Mesenchymal stem cell (in vitro differentiated cells and primary cell): ENCODE measurements around the gene NINJ2. TPM values are rescaled to one million over a fixed set of nuclear protein-coding genes. Genes with fewer than 3 reads are reported as not detected.
"Not testable (repeated sequence)": the region's sequence is repeated elsewhere in the genome, so short reads cannot be mapped to it uniquely, and the experiment has no call there.

Experiments used
- DNase-seq: peaks from one replicate; pipeline ENCODE4 v3.0.0-alpha.2; 2013
- H2AFZ ChIP-seq: one replicate; pipeline ENCODE4 v1.6.1; 2013; ENCODE audit warnings: low read depth, mild to moderate bottlenecking, control low read depth, inconsistent platforms, low read length, moderate library complexity
- H2AK5ac ChIP-seq: 2 replicates; pipeline ENCODE4 v1.6.1; 2013; ENCODE audit warnings: low read length, moderate library complexity, mild to moderate bottlenecking, inconsistent platforms; ENCODE audit not compliant: severe bottlenecking
- H2BK120ac ChIP-seq: one replicate; pipeline ENCODE4 v1.6.1; 2013; ENCODE audit warnings: low read depth, mild to moderate bottlenecking, inconsistent platforms, low read length, moderate library complexity
- H2BK12ac ChIP-seq, 2 experiments: one replicate each; pipeline ENCODE4 v1.6.1; 2013; ENCODE audit warnings: inconsistent platforms in 2 of 2, low read length in 2 of 2, mild to moderate bottlenecking in 2 of 2, moderate library complexity in 2 of 2, control low read depth in 1 of 2
- H2BK15ac ChIP-seq: one replicate; pipeline ENCODE4 v1.6.1; 2013; ENCODE audit warnings: mild to moderate bottlenecking, low read depth, inconsistent platforms; ENCODE audit not compliant: poor library complexity, severe bottlenecking
- H2BK5ac ChIP-seq: 2 replicates; pipeline ENCODE4 v1.6.1; 2013; ENCODE audit warnings: low read depth, mild to moderate bottlenecking, low read length, control low read depth, inconsistent platforms; ENCODE audit not compliant: poor library complexity, severe bottlenecking
- H3K14ac ChIP-seq, 2 experiments: one replicate each; pipeline ENCODE4 v1.6.1; 2013; ENCODE audit warnings: inconsistent platforms in 2 of 2, low read length in 2 of 2, control low read depth in 1 of 2, mild to moderate bottlenecking in 1 of 2, moderate library complexity in 1 of 2
- H3K18ac ChIP-seq, 2 experiments: one replicate each; pipeline ENCODE4 v1.6.1; 2013; ENCODE audit warnings: inconsistent platforms in 2 of 2, low read length in 2 of 2, control low read depth in 1 of 2, low read depth in 1 of 2, mild to moderate bottlenecking in 1 of 2
- H3K23ac ChIP-seq, 2 experiments: one replicate each; pipeline ENCODE4 v1.6.1; 2013; ENCODE audit warnings: inconsistent platforms in 2 of 2, low read length in 2 of 2, mild to moderate bottlenecking in 2 of 2, moderate library complexity in 2 of 2, control low read depth in 1 of 2
- H3K27ac ChIP-seq: 2 replicates; pipeline ENCODE4 v1.5.1; 2013; ENCODE audit warnings: mild to moderate bottlenecking, moderate library complexity, low read length, control low read depth, inconsistent platforms; ENCODE audit not compliant: poor library complexity, severe bottlenecking
- H3K27me3 ChIP-seq, 2 experiments: 2 replicates each; pipeline versions ENCODE4 v1.6.1 to v1.7.0; 2013; ENCODE audit warnings: low read length in 2 of 2, mild to moderate bottlenecking in 2 of 2, moderate library complexity in 2 of 2, control low read depth in 1 of 2, inconsistent platforms in 1 of 2; ENCODE audit not compliant: control insufficient read depth in 1 of 2, insufficient read depth in 1 of 2
- H3K36me3 ChIP-seq, 2 experiments: 2 replicates each; pipeline versions ENCODE4 v1.6.1 to v1.7.0; 2013; ENCODE audit warnings: low read length in 2 of 2, control low read depth in 1 of 2, inconsistent platforms in 1 of 2, low read depth in 1 of 2, mild to moderate bottlenecking in 1 of 2; ENCODE audit not compliant: insufficient read depth in 2 of 2, control insufficient read depth in 1 of 2
- H3K4ac ChIP-seq, 2 experiments: one replicate each; pipeline ENCODE4 v1.6.1; 2013; ENCODE audit warnings: inconsistent platforms in 2 of 2, low read length in 2 of 2, mild to moderate bottlenecking in 2 of 2, moderate library complexity in 2 of 2, control low read depth in 1 of 2, low read depth in 1 of 2
- H3K4me1 ChIP-seq: 2 replicates; pipeline ENCODE4 v1.6.1; 2013; ENCODE audit warnings: low read depth, low read length, control low read depth; ENCODE audit not compliant: control insufficient read depth, insufficient read depth
- H3K4me2 ChIP-seq: 2 replicates; pipeline ENCODE4 v1.6.1; 2013; ENCODE audit warnings: low read length, mild to moderate bottlenecking, inconsistent platforms; ENCODE audit not compliant: poor library complexity, severe bottlenecking
- H3K4me3 ChIP-seq, 2 experiments: 2 replicates each; pipeline versions ENCODE4 v1.5.1 to v1.7.0; 2013; ENCODE audit warnings: low read length in 2 of 2, mild to moderate bottlenecking in 2 of 2, control low read depth in 1 of 2, low read depth in 1 of 2; ENCODE audit not compliant: insufficient read depth in 1 of 2
- H3K79me1 ChIP-seq: replicated peaks from 2 replicates; pipeline ENCODE4 v1.6.1; 2013; ENCODE audit warnings: mild to moderate bottlenecking, control low read depth, low read length, inconsistent platforms; ENCODE audit not compliant: poor library complexity, severe bottlenecking
- H3K9ac ChIP-seq: 2 replicates; pipeline ENCODE4 v1.7.0; 2013; ENCODE audit warnings: mild to moderate bottlenecking, low read length, moderate library complexity
- H3K9me3 ChIP-seq: 2 replicates; pipeline ENCODE4 v1.7.0; 2013; ENCODE audit warnings: mild to moderate bottlenecking, low read length; ENCODE audit not compliant: control insufficient read depth
- H4K8ac ChIP-seq: one replicate; pipeline ENCODE4 v1.6.1; 2013; ENCODE audit warnings: inconsistent platforms, mild to moderate bottlenecking, low read length, moderate library complexity
- H4K91ac ChIP-seq: one replicate; pipeline ENCODE4 v1.6.1; 2013; ENCODE audit warnings: mild to moderate bottlenecking, low read length, inconsistent platforms
- WGBS: methylation state at CpG from one replicate; pipeline ENCODE4 v1.1.7; 2013; ENCODE audit warnings: mixed read lengths; 5-methylcytosine and 5-hydroxymethylcytosine counted together
- polyA plus RNA-seq, 2 experiments: library from polyadenylated mRNA; stranded (reverse); fragments of 200-250 nt; gene quantifications; one replicate each; pipeline ENCODE4 v1.2.3, GENCODE V29; 2013

The NINJ2 gene
- polyA plus RNA-seq (2013, experiment 1 of 2), result 0.46 TPM
- polyA plus RNA-seq (2013, experiment 2 of 2), result 0.47 TPM

GRCh38 chr12:663293-663871 lies at the start of gene NINJ2:
NINJ2 (minus strand) TSS chr12:663445; CDS start chr12:663360, 85 bp downstream.
- Histone ChIP-seq H3K9me3 (no peaks in the 10 kb centered on the region), H3K27me3 (peaks cover 4 to 6% of the 10 kb centered on the region in 2 experiments), H2BK120ac (no peak within 1 kb of the TSS), H4K91ac (no peak within 1 kb of the TSS), H3K27ac (no peak within 1 kb of the TSS), H4K8ac (no peak within 1 kb of the TSS), H3K14ac (peak within 1 kb of the TSS in 1 of 2 experiments; percentile 29), H3K4me3 (peak within 1 kb of the TSS in 1 of 2 experiments; percentile 74), H3K4me1 (peaks cover 7% of the 10 kb centered on the region), H3K9ac (peak within 1 kb of the TSS; percentile 46), H2AFZ (no peak within 1 kb of the TSS), H2BK12ac (no peak within 1 kb of the TSS), H3K4me2 (no peak within 1 kb of the TSS), H2BK5ac (no peak within 1 kb of the TSS), H2BK15ac (peak within 1 kb of the TSS; percentile 68), H3K18ac (no peak within 1 kb of the TSS), H3K36me3 (no peaks in the 10 kb centered on the region), H3K4ac (no peak within 1 kb of the TSS), H3K23ac (no peak within 1 kb of the TSS), H3K79me1 (no peaks in the 10 kb centered on the region), H2AK5ac (no peak within 1 kb of the TSS)
- 65% methylated on average over 15 of the region's 17 CpGs for WGBS
- DNase-seq, result no peak

- 68% methylated on average over 7 of the region's 8 CpGs for WGBS
Observed at GRCh38 chr12:712172-712863, 49.1 kb upstream of the NINJ2 start.

GRCh38 chr12:709455-710020 lies 46.3 kb upstream of the NINJ2 start:
- Histone ChIP-seq H3K27me3 (no peaks in the 10 kb centered on the region), H3K18ac (no peak overlapping the region), H3K27ac (no peak overlapping the region), H3K4me3 (no peak overlapping the region), H3K4me1 (no peaks in the 10 kb centered on the region), H2BK12ac (no peak overlapping the region), H3K4ac (no peak overlapping the region), H2AFZ (no peak overlapping the region), H3K9ac (no peak overlapping the region), H2BK5ac (no peak overlapping the region), H2BK120ac (no peak overlapping the region), H2BK15ac (no peak overlapping the region), H4K8ac (no peak overlapping the region), H3K4me2 (no peak overlapping the region), H2AK5ac (no peak overlapping the region), H3K36me3 (no peaks in the 10 kb centered on the region), H3K79me1 (no peaks in the 10 kb centered on the region), H3K14ac (no peak overlapping the region), H3K23ac (no peak overlapping the region), H3K9me3 (no peaks in the 10 kb centered on the region), H4K91ac (no peak overlapping the region)
- no peak for DNase-seq
- 98% methylated on average over 7 of the region's 7 CpGs for WGBS

More at GRCh38 chr12:712172-712863, 49.1 kb upstream of the NINJ2 start:
- Histone ChIP-seq H2AFZ (no peak overlapping the region), H4K8ac (no peak overlapping the region), H3K27ac (peak overlapping the region; percentile 7), H2BK5ac (no peak overlapping the region), H3K27me3 (no peaks in the 10 kb centered on the region), H2BK15ac (no peak overlapping the region), H3K4me1 (no peaks in the 10 kb centered on the region), H3K4me2 (no peak overlapping the region), H3K9ac (no peak overlapping the region), H3K9me3 (no peaks in the 10 kb centered on the region), H3K18ac (no peak overlapping the region), H3K4ac (no peak overlapping the region), H2AK5ac (no peak overlapping the region), H3K36me3 (no peaks in the 10 kb centered on the region), H3K14ac (no peak overlapping the region), H3K79me1 (no peaks in the 10 kb centered on the region), H4K91ac (no peak overlapping the region), H2BK120ac (no peak overlapping the region), H2BK12ac (no peak overlapping the region), H3K23ac (no peak overlapping the region), H3K4me3 (no peak overlapping the region)
- DNase-seq, result peak; percentile 34

- not testable (repeated sequence) for H2BK120ac ChIP-seq, H3K4me1 ChIP-seq, H4K8ac ChIP-seq, DNase-seq, H2BK12ac ChIP-seq, H3K27ac ChIP-seq, H2AFZ ChIP-seq, H2BK15ac ChIP-seq, H3K4me2 ChIP-seq, H4K91ac ChIP-seq, H3K18ac ChIP-seq, H3K4ac ChIP-seq, H2AK5ac ChIP-seq, H3K9ac ChIP-seq, H2BK5ac ChIP-seq, H3K27me3 ChIP-seq, H3K79me1 ChIP-seq, H3K36me3 ChIP-seq, H3K14ac ChIP-seq, H3K4me3 ChIP-seq, H3K9me3 ChIP-seq, H3K23ac ChIP-seq
- 81% methylated on average over 2 of the region's 3 CpGs for WGBS
Observed at GRCh38 chr12:708084-708483, 44.8 kb upstream of the NINJ2 start.
